ENCODE measurements around the gene RBM6. TPM values are rescaled to one million over a fixed set of nuclear protein-coding genes. Genes with fewer than 3 reads are reported as not detected.
A peak's percentile ranks its signal among the peaks of the same experiment; 100 is the strongest.

Gene RBM6
- total and polyA plus RNA-seq, 7 donors = 21.6 to 42.8 (median 29.8) TPM

DNA sequence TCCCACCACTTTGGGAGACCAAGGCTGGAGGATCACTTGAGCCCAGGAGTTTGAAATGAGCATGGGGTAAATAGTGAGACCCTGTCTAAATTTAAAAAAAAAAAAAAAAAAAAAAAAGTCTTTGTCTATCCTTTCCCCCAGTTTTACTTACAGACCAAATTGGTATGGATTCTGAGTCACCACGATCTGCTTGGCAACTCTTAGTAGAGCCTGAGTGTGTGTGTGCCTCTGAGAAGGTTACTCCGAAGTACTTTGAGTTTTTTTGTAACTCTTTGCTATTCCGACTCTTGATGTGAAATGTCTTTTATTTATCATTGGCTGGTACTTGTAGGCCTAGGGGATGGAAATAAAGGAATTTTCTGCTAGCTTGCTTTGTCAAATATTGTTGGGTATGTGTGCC lies 63.3 kb downstream of the RBM6 start:
- no peaks in the 10 kb centered on the region for H3K4me1 ChIP-seq
- DNase-seq (no peak), ATAC-seq (no peak)
- no peaks in the 10 kb centered on the region for H3K9me3 ChIP-seq
- 92 to 97% (median 95%) methylated on average over 3 of the region's 3 CpGs for WGBS, 3 donors
- intact Hi-C loops (cut with DNase I) = no loop called here
- H3K27me3 ChIP-seq (ENCODE audit: insufficient read depth in 3 of 3, low read length in 2 of 3) = no peaks in the 10 kb centered on the region
- H3K27ac ChIP-seq = no peak overlapping the region
- H3K36me3 ChIP-seq (ENCODE audit: insufficient read depth in 1 of 2, low read depth in 1 of 2) = peaks cover 6 to 47% of the 10 kb centered on the region in 2 donors
- no peak overlapping the region for H3K4me3 ChIP-seq
- TF ChIP-seq, protein P1, sequence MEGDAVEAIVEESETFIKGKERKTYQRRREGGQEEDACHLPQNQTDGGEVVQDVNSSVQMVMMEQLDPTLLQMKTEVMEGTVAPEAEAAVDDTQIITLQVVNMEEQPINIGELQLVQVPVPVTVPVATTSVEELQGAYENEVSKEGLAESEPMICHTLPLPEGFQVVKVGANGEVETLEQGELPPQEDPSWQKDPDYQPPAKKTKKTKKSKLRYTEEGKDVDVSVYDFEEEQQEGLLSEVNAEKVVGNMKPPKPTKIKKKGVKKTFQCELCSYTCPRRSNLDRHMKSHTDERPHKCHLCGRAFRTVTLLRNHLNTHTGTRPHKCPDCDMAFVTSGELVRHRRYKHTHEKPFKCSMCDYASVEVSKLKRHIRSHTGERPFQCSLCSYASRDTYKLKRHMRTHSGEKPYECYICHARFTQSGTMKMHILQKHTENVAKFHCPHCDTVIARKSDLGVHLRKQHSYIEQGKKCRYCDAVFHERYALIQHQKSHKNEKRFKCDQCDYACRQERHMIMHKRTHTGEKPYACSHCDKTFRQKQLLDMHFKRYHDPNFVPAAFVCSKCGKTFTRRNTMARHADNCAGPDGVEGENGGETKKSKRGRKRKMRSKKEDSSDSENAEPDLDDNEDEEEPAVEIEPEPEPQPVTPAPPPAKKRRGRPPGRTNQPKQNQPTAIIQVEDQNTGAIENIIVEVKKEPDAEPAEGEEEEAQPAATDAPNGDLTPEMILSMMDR (IDR thresholded peaks at IDR 0.05) = no peak

DNA sequence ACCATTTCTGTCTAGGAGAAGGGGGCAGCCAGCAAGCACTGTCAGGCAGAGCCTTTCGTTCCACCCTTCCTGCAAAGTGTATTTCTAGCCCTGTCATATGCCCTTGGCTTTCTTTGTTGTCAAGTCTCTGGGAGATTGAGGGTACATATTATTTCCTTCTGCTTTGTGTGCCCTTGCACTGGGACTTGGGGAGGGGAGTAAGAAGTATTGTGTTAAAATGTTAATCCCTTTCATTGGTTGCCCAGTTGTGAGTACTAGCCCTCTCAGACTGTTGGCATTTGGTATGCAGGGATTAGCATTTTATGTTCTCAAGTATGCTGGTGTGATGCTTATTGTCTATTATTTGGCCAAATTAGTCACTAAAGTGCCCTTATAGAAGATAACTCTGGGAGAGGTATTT lies 63.9 kb downstream of the RBM6 start:
- Histone ChIP-seq H3K9me3 (no peaks in the 10 kb centered on the region), H3K36me3 (ENCODE audit: insufficient read depth in 1 of 2, low read depth in 1 of 2) (peaks cover 3 to 41% of the 10 kb centered on the region in 2 donors), H3K27me3 (ENCODE audit: insufficient read depth in 3 of 3, low read length in 2 of 3) (no peaks in the 10 kb centered on the region), H3K4me3 (no peak overlapping the region), H3K27ac (no peak overlapping the region), H3K4me1 (no peaks in the 10 kb centered on the region)
- no peak for ATAC-seq
- DNase-seq = no peak
- TF ChIP-seq, protein P1 (IDR thresholded peaks at IDR 0.05) = no peak
- 2 to 39% (median 33%) methylated on average over 1 of the region's 1 CpG for WGBS, 3 donors
- intact Hi-C loops (cut with DNase I) = no loop called here

DNA sequence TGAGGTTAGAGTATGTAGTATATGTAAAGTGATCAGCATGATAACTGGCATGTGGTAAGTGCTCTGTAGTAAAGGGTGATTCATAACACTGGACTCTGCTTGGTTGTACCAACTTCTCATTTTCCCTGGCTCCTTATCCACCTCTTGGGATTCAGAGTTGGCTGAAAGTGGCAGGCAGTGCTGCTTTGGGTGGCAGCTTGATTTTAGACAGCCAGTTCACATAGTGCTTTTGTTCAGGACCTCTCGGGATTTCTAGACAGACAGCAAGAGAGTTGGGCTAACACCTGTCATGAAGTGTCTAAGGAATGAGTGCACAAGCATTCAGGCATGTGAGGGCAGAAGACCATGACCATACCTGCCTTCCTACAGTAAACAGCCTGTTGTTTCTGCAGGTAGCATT lies 69.0 kb downstream of the RBM6 start:
- intact Hi-C loops (cut with DNase I) = no loop called here
- TF ChIP-seq, protein P1 (IDR thresholded peaks at IDR 0.05) = no peak
- ATAC-seq (peak; percentile 87 to 95 (median 91)), DNase-seq (no peak)
- WGBS, 3 donors = 25 to 58% (median 31%) methylated on average over 1 of the region's 1 CpG
- no peaks in the 10 kb centered on the region for H3K4me1 ChIP-seq
- H3K36me3 ChIP-seq (ENCODE audit: insufficient read depth in 1 of 2, low read depth in 1 of 2) = peaks cover 0 to 35% of the 10 kb centered on the region in 2 donors
- peak overlapping the region; percentile 26 for H3K27ac ChIP-seq
- no peak overlapping the region for H3K4me3 ChIP-seq
- no peaks in the 10 kb centered on the region for H3K27me3 ChIP-seq (ENCODE audit: insufficient read depth in 3 of 3, low read length in 2 of 3)
- H3K9me3 ChIP-seq = no peaks in the 10 kb centered on the region

DNA sequence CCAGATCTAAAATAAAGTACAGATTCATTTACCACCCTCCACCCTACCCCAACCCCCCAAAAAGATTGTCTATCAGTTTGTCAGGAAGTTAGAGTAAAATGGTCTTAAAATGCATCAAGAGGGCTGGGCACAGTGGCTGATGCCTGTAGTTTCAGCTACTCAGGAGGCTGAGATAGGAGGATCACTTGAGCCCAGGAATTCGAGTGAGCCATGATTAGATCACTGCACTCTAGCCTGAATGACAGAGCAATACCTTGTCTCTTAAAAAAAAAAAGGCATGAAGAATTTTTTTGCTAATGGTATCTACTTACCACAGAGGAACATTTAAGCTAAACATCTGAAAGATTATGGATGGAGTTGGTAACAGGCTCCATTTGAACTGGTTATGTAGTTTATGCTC lies 71.0 kb downstream of the RBM6 start:
- TF ChIP-seq, protein P1 (IDR thresholded peaks at IDR 0.05) = no peak
- Histone ChIP-seq H3K9me3 (no peaks in the 10 kb centered on the region), H3K4me1 (no peaks in the 10 kb centered on the region), H3K27me3 (ENCODE audit: insufficient read depth in 3 of 3, low read length in 2 of 3) (no peaks in the 10 kb centered on the region), H3K27ac (no peak overlapping the region), H3K36me3 (ENCODE audit: insufficient read depth in 1 of 2, low read depth in 1 of 2) (peaks cover 0 to 36% of the 10 kb centered on the region in 2 donors), H3K4me3 (no peak overlapping the region)
- DNase-seq (no peak), ATAC-seq (no peak)
- intact Hi-C loops (cut with DNase I) = no loop called here
- WGBS, 3 donors = 78 to 88% (median 81%) methylated on average over 1 of the region's 1 CpG

DNA sequence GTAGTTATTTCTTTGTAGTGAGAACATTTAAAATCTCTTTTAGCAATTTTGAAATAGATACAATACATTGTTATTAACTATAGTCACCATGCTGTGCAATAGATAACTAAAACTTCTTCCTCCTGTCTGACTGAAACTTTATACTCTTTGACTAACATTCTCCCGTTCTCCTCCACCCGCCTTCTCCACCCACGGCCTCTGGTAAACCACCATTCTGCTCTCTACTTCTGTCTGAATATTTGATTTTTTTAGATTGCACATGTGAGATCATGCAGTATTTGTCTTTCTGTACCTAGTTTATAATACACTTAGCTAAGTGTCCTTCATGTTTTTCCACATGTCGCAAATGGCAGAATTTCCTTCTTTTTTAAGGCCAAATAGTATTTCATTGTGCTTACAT lies 76.0 kb downstream of the RBM6 start:
- TF ChIP-seq, protein P1 (IDR thresholded peaks at IDR 0.05) = no peak
- Histone ChIP-seq H3K9me3 (no peaks in the 10 kb centered on the region), H3K27me3 (ENCODE audit: insufficient read depth in 3 of 3, low read length in 2 of 3) (no peaks in the 10 kb centered on the region), H3K27ac (no peak overlapping the region), H3K4me3 (no peak overlapping the region), H3K4me1 (no peaks in the 10 kb centered on the region), H3K36me3 (ENCODE audit: insufficient read depth in 1 of 2, low read depth in 1 of 2) (peaks cover 0 to 57% of the 10 kb centered on the region in 2 donors)
- no peak for ATAC-seq
- intact Hi-C loops (cut with DNase I) = no loop called here
- WGBS, 3 donors = 87 to 95% (median 91%) methylated on average over 4 of the region's 4 CpGs
- no peak for DNase-seq

Measured in psoas muscle (tissue), 8 donors.